OCI-LY3 (cell line): ENCODE measurements around the gene IL1RL1.

Source experiments
- EZH2phosphoT487 ChIP-seq: fragments of 200-600 bp; shearing (Covaris generic); IDR thresholded peaks from 2 replicates; pipeline ENCODE4 v1.6.1; 2018; ENCODE audit warnings: antibody characterized with exemption, mixed run types, low read depth
- TF ChIP-seq, protein P1 (sequence below): fragments of 200-600, 300-600 bp; sonication (generic); IDR thresholded peaks from 2 replicates; pipeline ENCODE4 v1.5.1; 2014; ENCODE audit warnings: antibody characterized with exemption, low read length, low read depth

GRCh38 chr2:102297891-102298290 lies 13.5 kb upstream of the IL1RL1 start:
- TF ChIP-seq, protein P1, sequence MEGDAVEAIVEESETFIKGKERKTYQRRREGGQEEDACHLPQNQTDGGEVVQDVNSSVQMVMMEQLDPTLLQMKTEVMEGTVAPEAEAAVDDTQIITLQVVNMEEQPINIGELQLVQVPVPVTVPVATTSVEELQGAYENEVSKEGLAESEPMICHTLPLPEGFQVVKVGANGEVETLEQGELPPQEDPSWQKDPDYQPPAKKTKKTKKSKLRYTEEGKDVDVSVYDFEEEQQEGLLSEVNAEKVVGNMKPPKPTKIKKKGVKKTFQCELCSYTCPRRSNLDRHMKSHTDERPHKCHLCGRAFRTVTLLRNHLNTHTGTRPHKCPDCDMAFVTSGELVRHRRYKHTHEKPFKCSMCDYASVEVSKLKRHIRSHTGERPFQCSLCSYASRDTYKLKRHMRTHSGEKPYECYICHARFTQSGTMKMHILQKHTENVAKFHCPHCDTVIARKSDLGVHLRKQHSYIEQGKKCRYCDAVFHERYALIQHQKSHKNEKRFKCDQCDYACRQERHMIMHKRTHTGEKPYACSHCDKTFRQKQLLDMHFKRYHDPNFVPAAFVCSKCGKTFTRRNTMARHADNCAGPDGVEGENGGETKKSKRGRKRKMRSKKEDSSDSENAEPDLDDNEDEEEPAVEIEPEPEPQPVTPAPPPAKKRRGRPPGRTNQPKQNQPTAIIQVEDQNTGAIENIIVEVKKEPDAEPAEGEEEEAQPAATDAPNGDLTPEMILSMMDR = no peak
- TF ChIP-seq EZH2phosphoT487 = no peak
